Lower leg skin (tissue), 4 donors: ENCODE measurements around the gene TFCP2. TPM values are rescaled to one million over a fixed set of nuclear protein-coding genes. Genes with fewer than 3 reads are reported as not detected.

ENCODE experiments used
- DNase-seq, 2 donors: peaks; one replicate each; pipeline ENCODE4 v3.0.0-alpha.2; 2019; ENCODE audit warnings: low spot score in 2 of 2
- H3K4me3 ChIP-seq: fragments of 200-600 bp; sonication (generic); 2 replicates; pipeline ENCODE4 v1.5.1; 2017; ENCODE audit warnings: mild to moderate bottlenecking, low read depth; ENCODE audit not compliant: poor library complexity, severe bottlenecking
- POLR2A ChIP-seq, 2 donors: fragments of 450-650 bp; IDR thresholded peaks; one replicate each; pipeline ENCODE4 v1.6.1; 2016 to 2017; ENCODE audit warnings: antibody characterized with exemption in 2 of 2, mild to moderate bottlenecking in 1 of 2, moderate library complexity in 1 of 2
- WGBS, 2 donors: methylation state at CpG; one replicate each; pipeline ENCODE4 v1.1.5; 2018; 5-methylcytosine and 5-hydroxymethylcytosine counted together
- intact Hi-C: fragments of 100-400 bp; cut with DNase I; formaldehyde crosslinking; loops from one replicate; pipeline ENCODE4 v1.15.0; 2023; ENCODE audit warnings: low total_unique reads
- total RNA-seq, 4 donors: library from RNA; depleted of rRNA; stranded (reverse); fragments of >200 nt; gene quantifications; one replicate each; pipeline ENCODE4 v1.1.0, GENCODE V29; 2016
- TF ChIP-seq, protein P1 (sequence below), 3 donors: fragments of 450-650 bp; IDR thresholded peaks; one replicate each; pipeline ENCODE4 v1.5.1; 2016; ENCODE audit warnings: antibody characterized with exemption in 3 of 3, mild to moderate bottlenecking in 3 of 3, moderate library complexity in 2 of 3

Gene TFCP2
- total RNA-seq, 4 donors from 2014 or later = 14.9 to 17.7 (median 17.1) TPM

DNA sequence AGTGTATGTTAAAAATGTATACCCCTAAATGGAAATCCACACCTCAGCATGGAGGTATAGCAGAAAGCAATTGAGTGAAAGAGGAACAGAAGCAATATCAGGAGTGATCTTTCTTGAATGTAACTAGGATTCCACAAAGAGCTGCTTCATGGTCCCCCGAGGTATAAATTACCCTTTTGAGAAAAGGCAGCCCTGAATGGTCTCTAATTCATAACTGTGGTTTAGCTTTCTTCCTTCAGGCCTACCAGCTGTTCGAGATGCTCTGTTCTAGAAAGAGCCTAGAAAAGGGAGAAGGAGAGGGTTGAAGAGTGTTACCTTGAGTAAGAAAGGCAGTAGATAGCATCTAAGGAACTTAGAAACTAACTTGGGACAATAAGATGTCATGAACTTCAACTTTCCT, 46.6 kb downstream of the TFCP2 start:
- no peak for TF ChIP-seq POLR2A (IDR thresholded peaks at IDR 0.05)
- TF ChIP-seq, protein P1, sequence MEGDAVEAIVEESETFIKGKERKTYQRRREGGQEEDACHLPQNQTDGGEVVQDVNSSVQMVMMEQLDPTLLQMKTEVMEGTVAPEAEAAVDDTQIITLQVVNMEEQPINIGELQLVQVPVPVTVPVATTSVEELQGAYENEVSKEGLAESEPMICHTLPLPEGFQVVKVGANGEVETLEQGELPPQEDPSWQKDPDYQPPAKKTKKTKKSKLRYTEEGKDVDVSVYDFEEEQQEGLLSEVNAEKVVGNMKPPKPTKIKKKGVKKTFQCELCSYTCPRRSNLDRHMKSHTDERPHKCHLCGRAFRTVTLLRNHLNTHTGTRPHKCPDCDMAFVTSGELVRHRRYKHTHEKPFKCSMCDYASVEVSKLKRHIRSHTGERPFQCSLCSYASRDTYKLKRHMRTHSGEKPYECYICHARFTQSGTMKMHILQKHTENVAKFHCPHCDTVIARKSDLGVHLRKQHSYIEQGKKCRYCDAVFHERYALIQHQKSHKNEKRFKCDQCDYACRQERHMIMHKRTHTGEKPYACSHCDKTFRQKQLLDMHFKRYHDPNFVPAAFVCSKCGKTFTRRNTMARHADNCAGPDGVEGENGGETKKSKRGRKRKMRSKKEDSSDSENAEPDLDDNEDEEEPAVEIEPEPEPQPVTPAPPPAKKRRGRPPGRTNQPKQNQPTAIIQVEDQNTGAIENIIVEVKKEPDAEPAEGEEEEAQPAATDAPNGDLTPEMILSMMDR (IDR thresholded peaks at IDR 0.05) = no peak
- intact Hi-C loops = no loop called here
- 85 to 89% methylated on average over 2 of the region's 2 CpGs for WGBS, 2 donors
- no peak for DNase-seq
- no peak overlapping the region for H3K4me3 ChIP-seq

DNA sequence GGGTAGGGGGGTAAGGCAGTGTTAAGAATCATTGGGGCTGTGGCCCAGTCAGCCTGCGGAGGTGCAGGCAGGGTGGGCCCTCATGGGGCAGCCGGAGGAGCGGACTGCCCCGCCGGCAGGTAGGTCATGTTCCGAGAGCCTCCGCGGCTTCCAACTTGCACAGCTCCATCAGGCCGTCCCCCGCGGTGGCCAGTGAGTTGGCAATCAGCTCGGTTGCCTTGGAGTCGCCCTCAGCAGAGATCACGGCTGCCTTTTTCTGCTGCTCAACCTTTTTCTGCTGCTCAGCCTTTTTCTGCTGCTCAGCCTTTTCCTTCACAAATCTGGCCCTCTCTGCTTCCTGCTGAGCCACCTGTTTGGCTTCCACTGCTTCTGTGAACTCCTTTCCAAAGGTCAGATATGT, 48.4 kb downstream of the TFCP2 start:
- intact Hi-C loops = no loop called here
- whole genome bisulfite sequencing, 2 donors = 97 to 98% methylated on average over 14 of the region's 14 CpGs
- DNase-seq = no peak

DNA sequence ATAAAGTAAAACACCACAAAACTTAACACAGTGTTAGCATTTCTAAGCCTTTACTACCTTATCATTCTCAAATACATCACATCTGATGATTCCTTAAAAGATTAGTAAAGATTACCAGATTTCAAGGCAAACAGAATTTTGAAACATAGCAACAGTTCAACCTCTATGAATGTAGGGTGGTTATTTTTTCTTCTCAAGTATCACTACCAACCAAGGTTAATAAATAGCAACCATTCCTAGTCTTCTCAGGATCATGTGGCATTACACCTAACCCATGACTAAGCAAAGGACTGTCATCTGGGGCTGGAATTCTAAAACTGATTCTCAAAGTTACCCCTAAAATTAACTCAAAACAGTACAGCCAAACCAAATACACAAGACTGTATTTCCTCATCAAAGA, 50.1 kb downstream of the TFCP2 start:
- no peak overlapping the region for H3K4me3 ChIP-seq
- intact Hi-C loops = no loop called here
- TF ChIP-seq, protein P1 (IDR thresholded peaks at IDR 0.05) = no peak
- no peak for TF ChIP-seq POLR2A (IDR thresholded peaks at IDR 0.05)
- DNase-seq = no peak

More for the DNA sequence above, 48.4 kb downstream of the TFCP2 start:
- no peak overlapping the region for H3K4me3 ChIP-seq
- TF ChIP-seq, protein P1 (IDR thresholded peaks at IDR 0.05) = no peak
- no peak for TF ChIP-seq POLR2A (IDR thresholded peaks at IDR 0.05)

DNA sequence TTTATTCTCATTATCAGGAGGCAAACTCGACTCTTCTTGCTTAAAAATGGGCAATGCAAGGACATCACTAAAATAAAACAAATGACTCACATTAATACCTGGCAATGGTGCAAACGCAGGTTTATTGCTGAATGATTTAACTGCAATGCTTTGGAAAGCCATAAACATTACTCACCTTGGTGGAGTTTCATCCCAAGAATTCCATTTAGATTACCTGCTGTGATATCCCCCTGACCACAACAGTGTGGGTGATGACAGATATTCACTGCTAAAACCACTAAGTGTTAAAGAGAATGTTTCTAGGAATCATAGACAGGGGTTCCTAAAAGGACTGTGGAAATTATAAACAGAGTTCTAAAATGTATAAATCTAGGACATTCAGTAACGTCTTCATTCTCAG, 54.2 kb downstream of the TFCP2 start:
- intact Hi-C loops = no loop called here
- WGBS, 2 donors = 77 to 81% methylated on average over 3 of the region's 3 CpGs
- TF ChIP-seq, protein P1 (IDR thresholded peaks at IDR 0.05) = no peak
- TF ChIP-seq POLR2A (IDR thresholded peaks at IDR 0.05) = no peak
- no peak overlapping the region for H3K4me3 ChIP-seq
- DNase-seq = no peak

DNA sequence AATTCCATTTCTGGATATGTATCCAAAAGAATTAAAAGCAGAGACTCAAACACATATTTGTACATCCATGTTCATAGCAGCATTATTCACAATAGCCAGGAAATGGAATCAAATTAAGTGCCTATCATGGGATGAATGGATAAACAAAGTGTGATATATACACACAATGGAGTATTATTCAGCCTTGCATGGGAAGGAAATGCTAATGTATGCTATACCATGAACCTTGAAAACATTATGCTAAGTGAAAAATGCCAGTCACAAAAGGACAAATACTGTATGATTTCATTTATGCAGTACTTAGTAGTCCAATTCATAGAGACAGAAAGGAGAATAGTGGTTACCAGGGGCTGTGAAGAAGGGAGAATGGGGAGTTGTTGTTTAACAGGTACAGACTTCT, 57.4 kb downstream of the TFCP2 start:
- H3K4me3 ChIP-seq = no peak overlapping the region
- no peak for DNase-seq
- no peak for TF ChIP-seq POLR2A (IDR thresholded peaks at IDR 0.05)
- TF ChIP-seq, protein P1 (IDR thresholded peaks at IDR 0.05) = no peak
- intact Hi-C loops = no loop called here

DNA sequence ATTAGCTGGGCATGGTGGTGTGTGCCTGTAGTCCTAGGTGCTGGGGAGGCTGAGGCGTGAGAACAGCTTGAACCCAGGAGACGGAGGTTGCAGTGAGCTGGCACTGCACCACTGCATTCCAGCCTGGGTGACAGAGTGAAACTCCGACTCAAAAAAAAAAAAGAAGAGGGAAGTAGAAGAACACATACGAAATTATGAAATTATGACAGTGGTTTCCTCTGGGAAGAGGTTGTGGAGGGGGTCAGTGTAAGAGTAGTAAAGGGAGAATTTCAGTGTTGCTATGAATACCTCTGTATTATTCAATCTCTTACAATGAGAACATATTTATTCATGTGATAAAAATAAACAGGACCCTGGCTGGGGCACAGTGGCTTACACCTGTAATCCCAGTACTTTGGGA, 64.8 kb downstream of the TFCP2 start:
- intact Hi-C loops = no loop called here
- 85 to 94% methylated on average over 4 of the region's 4 CpGs for whole genome bisulfite sequencing, 2 donors
- TF ChIP-seq POLR2A (IDR thresholded peaks at IDR 0.05) = no peak
- TF ChIP-seq, protein P1 (IDR thresholded peaks at IDR 0.05) = no peak
- no peak for DNase-seq
- H3K4me3 ChIP-seq = no peak overlapping the region
